Neutrophil (primary cell): Measurements from ENCODE around the gene FAM222A.

ENCODE experiments used
- H3K27ac ChIP-seq: fragments of 200-600 bp; sonication (generic); 2 replicates; pipeline ENCODE4 v1.5.1; 2016; ENCODE audit warnings: mild to moderate bottlenecking, moderate library complexity
- H3K27me3 ChIP-seq: fragments of 200-600 bp; sonication (generic); 2 replicates; pipeline ENCODE4 v1.6.0; 2016; ENCODE audit warnings: mild to moderate bottlenecking
- H3K36me3 ChIP-seq: fragments of 200-600 bp; sonication (generic); 2 replicates; pipeline ENCODE4 v1.5.1; 2017
- H3K4me1 ChIP-seq, 2 experiments: fragments of 200-600 bp in 1 of 2; sonication (generic) in 1 of 2; 1 replicate in 1 of 2; 2 replicates in 1 of 2; pipeline versions ENCODE4 v1.5.1 to v1.6.1; 2013 to 2016; ENCODE audit warnings: low read depth in 1 of 2, low read length in 1 of 2, mild to moderate bottlenecking in 1 of 2, moderate library complexity in 1 of 2; ENCODE audit not compliant: control insufficient read depth in 1 of 2, insufficient read depth in 1 of 2
- H3K4me3 ChIP-seq, 2 experiments: fragments of 200-600 bp in 1 of 2; sonication (generic) in 1 of 2; 1 replicate in 1 of 2; 2 replicates in 1 of 2; pipeline ENCODE4 v1.5.1; 2013 to 2016; ENCODE audit warnings: low read depth in 1 of 2, low read length in 1 of 2, mild to moderate bottlenecking in 1 of 2, moderate library complexity in 1 of 2
- H3K9me3 ChIP-seq: fragments of 200-600 bp; sonication (generic); 2 replicates; pipeline ENCODE4 v1.5.1; 2016
- CTCF ChIP-seq: fragments of 200-600 bp; sonication (generic); IDR thresholded peaks from 2 replicates; pipeline ENCODE4 v1.5.1; 2016; ENCODE audit warnings: antibody characterized with exemption

FAM222A gene

GRCh38 chr12:109704371-109705098, 9.1 kb upstream of the FAM222A start:
- Histone ChIP-seq H3K9me3 (no peaks in the 10 kb centered on the region), H3K36me3 (no peaks in the 10 kb centered on the region), H3K27me3 (peaks cover 9% of the 10 kb centered on the region), H3K4me1 (no peaks in the 10 kb centered on the region), H3K27ac (no peak overlapping the region), H3K4me3 (no peak overlapping the region)
- TF ChIP-seq CTCF, result no peak

- H3K27me3 ChIP-seq, result peaks cover 16% of the 10 kb centered on the region
- H3K4me3 ChIP-seq, result no peak overlapping the region
- no peaks in the 10 kb centered on the region for H3K36me3 ChIP-seq
- no peaks in the 10 kb centered on the region for H3K4me1 ChIP-seq
- no peaks in the 10 kb centered on the region for H3K9me3 ChIP-seq
- H3K27ac ChIP-seq, result no peak overlapping the region
- no peak for TF ChIP-seq CTCF
These were observed 8.3 kb upstream of the FAM222A start for GRCh38 chr12:109705291-109705690.

GRCh38 chr12:109706398-109706746, 7.3 kb upstream of the FAM222A start:
- no peak overlapping the region for H3K4me3 ChIP-seq
- TF ChIP-seq CTCF, result no peak
- no peak overlapping the region for H3K27ac ChIP-seq

GRCh38 chr12:109706747-109707469, 6.7 kb upstream of the FAM222A start:
- no peak for TF ChIP-seq CTCF
- Histone ChIP-seq H3K4me3 (no peak overlapping the region), H3K9me3 (no peaks in the 10 kb centered on the region), H3K36me3 (no peaks in the 10 kb centered on the region), H3K27ac (no peak overlapping the region), H3K27me3 (peaks cover 32% of the 10 kb centered on the region), H3K4me1 (no peaks in the 10 kb centered on the region)

More at GRCh38 chr12:109706398-109706746, 7.3 kb upstream of the FAM222A start:
- Histone ChIP-seq H3K4me1 (no peaks in the 10 kb centered on the region), H3K36me3 (no peaks in the 10 kb centered on the region), H3K9me3 (no peaks in the 10 kb centered on the region), H3K27me3 (peaks cover 27% of the 10 kb centered on the region)

- Histone ChIP-seq H3K36me3 (no peaks in the 10 kb centered on the region), H3K4me3 (no peak overlapping the region), H3K27me3 (peaks cover 38% of the 10 kb centered on the region), H3K9me3 (no peaks in the 10 kb centered on the region), H3K27ac (no peak overlapping the region), H3K4me1 (no peaks in the 10 kb centered on the region)
- no peak for TF ChIP-seq CTCF
These were observed 6.2 kb upstream of the FAM222A start for GRCh38 chr12:109707470-109707821.
